Adrenal gland (tissue), 12 donors: ENCODE measurements around the gene SCP2. TPM values are rescaled to one million over a fixed set of nuclear protein-coding genes. Genes with fewer than 3 reads are reported as not detected.
A peak's percentile ranks its signal among the peaks of the same experiment; 100 is the strongest.

Source experiments
- DNase-seq, 7 donors: peaks; one replicate each; pipeline ENCODE4 v3.0.0-alpha.2; 2019 to 2020
- H3K27ac ChIP-seq, 5 donors: fragments of 200-600 bp; sonication (generic) in 4 of 5; 1 replicate in 3 of 5; 2 replicates in 2 of 5; pipeline versions ENCODE4 v1.5.1 to v1.8.0; 2016 to 2020; ENCODE audit warnings: mild to moderate bottlenecking in 1 of 5
- H3K27me3 ChIP-seq: fragments of 200-600 bp; 2 replicates; pipeline ENCODE4 v1.8.0; 2021
- H3K36me3 ChIP-seq, 2 donors: fragments of 200-600 bp; replicated peaks in 1 of 2; 1 replicate in 1 of 2; 2 replicates in 1 of 2; pipeline versions ENCODE4 v1.5.1 to v1.8.0; 2018 to 2022
- H3K4me1 ChIP-seq, 2 donors: fragments of 200-600 bp; replicated peaks in 1 of 2; 1 replicate in 1 of 2; 2 replicates in 1 of 2; pipeline versions ENCODE4 v1.5.1 to v1.8.0; 2018 to 2021
- H3K4me3 ChIP-seq, 4 donors: fragments of 200-600 bp; sonication (generic) in 3 of 4; one replicate each; pipeline ENCODE4 v1.5.1; 2016 to 2018
- H3K9me3 ChIP-seq, 3 donors: fragments of 200-600 bp; sonication (generic) in 1 of 3; replicated peaks in 1 of 3; 1 replicate in 2 of 3; 2 replicates in 1 of 3; pipeline versions ENCODE4 v1.5.1 to v1.8.0; 2016 to 2021
- POLR2A ChIP-seq, 2 donors: fragments of 450-650 bp; IDR thresholded peaks; one replicate each; pipeline ENCODE4 v1.6.1; 2017; ENCODE audit warnings: antibody characterized with exemption in 2 of 2, mild to moderate bottlenecking in 2 of 2, moderate library complexity in 1 of 2
- WGBS, 4 donors: extraction: QIAGEN DNeasy Blood & Tissue Kit in 2 of 4; methylation state at CpG; one replicate each; pipeline versions ENCODE4 v1.1.5 to v1.1.7; 2013 to 2017; 5-methylcytosine and 5-hydroxymethylcytosine counted together
- intact Hi-C, 2 donors: fragments of 100-400 bp; cut with DNase I; formaldehyde crosslinking; loops; one replicate each; pipeline versions ENCODE4 v1.14.1 to v1.15.0; 2022 to 2023
- polyA plus RNA-seq, 3 donors: library from polyadenylated mRNA; stranded (reverse); fragments of 200-250 nt in 2 of 3; fragments of 350-450 nt in 1 of 3; fragmentation: Illumina TruSeq in 1 of 3; extraction: RNeasy Lipid Tissue Mini Kit (QIAGEN cat#74804) in 1 of 3; gene quantifications; one replicate each; pipeline ENCODE4 v1.2.3, GENCODE V29; 2013 to 2014
- total RNA-seq, 9 donors: library from RNA; depleted of rRNA in 4 of 9; stranded (reverse); fragments of >200 nt in 4 of 9; fragments of 120-200 nt in 1 of 9; fragmentation: NEBNext Ultra II Directional in 1 of 9; extraction: Animal tissue kit (Norgen Biotek cat#: 25700) in 1 of 9; gene quantifications; one replicate each; pipeline versions ENCODE4 v1.1.0 to v1.2.4, GENCODE V29; 2013 to 2023
- TF ChIP-seq, protein P1 (sequence below), 6 experiments: fragments of 450-650 bp in 4 of 6; fragments of 200-600 bp in 2 of 6; sonication (generic) in 1 of 6; IDR thresholded peaks; 1 replicate in 5 of 6; 2 replicates in 1 of 6; pipeline versions ENCODE4 v1.5.1 to v1.8.0; 2016 to 2021; ENCODE audit warnings: antibody characterized with exemption in 6 of 6, mild to moderate bottlenecking in 2 of 6, moderate library complexity in 1 of 6
- donor health status: healthy with polysubstance abuse.
- donor health status: Bipolar disorder and iron deficiency.
- donor health status: DM: yes; HTN: yes; CAD: no.
- donor health status: DM: no; HTN: no; CAD: no.
- donor health status: DM: no; HTN: no; CAD: no.
- donor health status: DM: yes; HTN: yes; CAD: no.

SCP2 gene
- total and polyA plus RNA-seq, 12 donors: 114 to 256 (median 144) TPM

DNA sequence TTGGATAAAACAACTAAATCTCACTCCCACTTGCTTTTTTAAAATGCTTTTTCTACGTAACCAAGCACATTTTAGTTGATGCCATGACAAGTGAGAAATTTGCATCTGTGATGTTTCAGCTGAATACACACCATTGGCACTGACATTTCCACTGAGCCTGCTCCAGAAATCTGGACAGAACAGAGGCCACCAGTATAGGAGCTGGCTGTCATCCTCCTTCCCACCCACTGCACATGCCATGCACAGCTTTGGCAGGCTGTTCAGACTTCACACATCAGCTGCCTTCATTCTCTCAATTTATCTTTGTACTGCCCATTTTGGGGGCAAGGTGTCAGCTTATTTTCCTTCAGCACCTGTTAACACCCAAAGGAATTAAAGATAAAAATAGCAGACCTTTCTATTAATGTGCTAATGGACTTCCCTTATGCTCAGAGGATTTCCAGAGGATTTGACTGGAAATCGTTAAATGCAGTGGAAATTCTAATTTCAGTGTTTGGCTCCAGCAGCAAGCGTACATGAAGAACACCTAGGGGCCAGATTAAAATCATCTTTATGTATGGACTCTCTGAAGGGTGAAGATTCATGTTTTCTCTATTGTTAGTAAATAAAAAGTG lies 122.0 kb downstream of the SCP2 start:
- Histone ChIP-seq H3K4me3 (no peak overlapping the region), H3K4me1 (peaks cover 0 to 18% of the 10 kb centered on the region in 2 donors), H3K36me3 (peaks cover 0 to 19% of the 10 kb centered on the region in 2 donors), H3K27me3 (no peaks in the 10 kb centered on the region), H3K27ac (no peak overlapping the region), H3K9me3 (no peaks in the 10 kb centered on the region)
- intact Hi-C loops: no loop called here
- no peak for DNase-seq
- no peak for TF ChIP-seq POLR2A (IDR thresholded peaks at IDR 0.05)
- TF ChIP-seq, protein P1, sequence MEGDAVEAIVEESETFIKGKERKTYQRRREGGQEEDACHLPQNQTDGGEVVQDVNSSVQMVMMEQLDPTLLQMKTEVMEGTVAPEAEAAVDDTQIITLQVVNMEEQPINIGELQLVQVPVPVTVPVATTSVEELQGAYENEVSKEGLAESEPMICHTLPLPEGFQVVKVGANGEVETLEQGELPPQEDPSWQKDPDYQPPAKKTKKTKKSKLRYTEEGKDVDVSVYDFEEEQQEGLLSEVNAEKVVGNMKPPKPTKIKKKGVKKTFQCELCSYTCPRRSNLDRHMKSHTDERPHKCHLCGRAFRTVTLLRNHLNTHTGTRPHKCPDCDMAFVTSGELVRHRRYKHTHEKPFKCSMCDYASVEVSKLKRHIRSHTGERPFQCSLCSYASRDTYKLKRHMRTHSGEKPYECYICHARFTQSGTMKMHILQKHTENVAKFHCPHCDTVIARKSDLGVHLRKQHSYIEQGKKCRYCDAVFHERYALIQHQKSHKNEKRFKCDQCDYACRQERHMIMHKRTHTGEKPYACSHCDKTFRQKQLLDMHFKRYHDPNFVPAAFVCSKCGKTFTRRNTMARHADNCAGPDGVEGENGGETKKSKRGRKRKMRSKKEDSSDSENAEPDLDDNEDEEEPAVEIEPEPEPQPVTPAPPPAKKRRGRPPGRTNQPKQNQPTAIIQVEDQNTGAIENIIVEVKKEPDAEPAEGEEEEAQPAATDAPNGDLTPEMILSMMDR (IDR thresholded peaks at IDR 0.05): no peak
- WGBS, 4 donors: 84 to 94% (median 90%) methylated on average over 3 of the region's 3 CpGs

DNA sequence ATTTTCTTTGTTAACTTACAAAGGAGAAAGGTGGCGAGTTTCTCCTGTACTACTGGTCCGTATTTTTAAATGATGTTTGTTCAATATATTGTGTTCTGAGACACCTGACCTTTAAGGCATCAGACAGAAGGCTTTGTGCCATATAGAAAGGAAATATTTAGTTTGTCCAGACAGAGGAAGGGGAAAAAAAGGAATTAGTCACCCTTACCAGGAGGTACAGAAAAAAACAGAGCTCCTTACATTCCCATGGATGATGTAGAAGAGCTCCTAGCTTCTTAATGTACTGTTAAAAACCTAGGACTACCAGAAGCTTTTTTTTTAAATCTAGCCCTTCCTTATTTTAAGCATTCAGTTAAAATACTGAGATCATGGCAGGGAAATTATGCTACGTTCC lies 122.5 kb downstream of the SCP2 start:
- WGBS, 4 donors: 75 to 96% (median 91%) methylated on average over 3 of the region's 3 CpGs
- H3K36me3 ChIP-seq: peaks cover 0 to 19% of the 10 kb centered on the region in 2 donors
- TF ChIP-seq POLR2A (IDR thresholded peaks at IDR 0.05): no peak
- TF ChIP-seq, protein P1 (IDR thresholded peaks at IDR 0.05): no peak

DNA sequence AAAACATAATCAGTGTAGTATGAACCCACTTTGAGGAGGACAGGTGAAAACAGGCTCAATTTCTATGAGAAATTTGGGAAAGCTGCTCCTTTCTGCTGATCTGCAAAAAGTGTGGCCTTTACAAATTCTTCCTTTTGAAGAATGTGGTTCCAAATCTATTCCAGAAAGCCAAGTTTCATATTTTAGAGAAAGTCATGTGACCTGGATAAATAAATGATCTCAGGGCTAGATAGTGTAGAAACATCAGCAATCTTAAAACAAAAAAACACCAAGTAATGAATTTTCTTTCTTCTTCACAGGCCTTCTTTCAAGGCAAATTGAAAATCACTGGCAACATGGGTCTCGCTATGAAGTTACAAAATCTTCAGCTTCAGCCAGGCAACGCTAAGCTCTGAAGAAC lies 123.2 kb downstream of the SCP2 start:
- no peak overlapping the region for H3K27ac ChIP-seq
- no peaks in the 10 kb centered on the region for H3K9me3 ChIP-seq
- WGBS, 4 donors: 79 to 95% (median 89%) methylated on average over 2 of the region's 2 CpGs
- H3K4me3 ChIP-seq: no peak overlapping the region
- peaks cover 0 to 19% of the 10 kb centered on the region in 2 donors for H3K36me3 ChIP-seq
- H3K4me1 ChIP-seq: peaks cover 0 to 18% of the 10 kb centered on the region in 2 donors
- intact Hi-C loops: no loop called here
- H3K27me3 ChIP-seq: no peaks in the 10 kb centered on the region
- no peak for DNase-seq
- TF ChIP-seq, protein P1 (IDR thresholded peaks at IDR 0.05): no peak
- no peak for TF ChIP-seq POLR2A (IDR thresholded peaks at IDR 0.05)

More for the DNA sequence above, 122.5 kb downstream of the SCP2 start:
- H3K4me1 ChIP-seq: peaks cover 0 to 18% of the 10 kb centered on the region in 2 donors
- peak overlapping the region in 1 of 5 donors; percentile 26 for H3K27ac ChIP-seq
- DNase-seq: no peak
- no peaks in the 10 kb centered on the region for H3K9me3 ChIP-seq
- H3K27me3 ChIP-seq: no peaks in the 10 kb centered on the region
- H3K4me3 ChIP-seq: no peak overlapping the region
- intact Hi-C loops: no loop called here

DNA sequence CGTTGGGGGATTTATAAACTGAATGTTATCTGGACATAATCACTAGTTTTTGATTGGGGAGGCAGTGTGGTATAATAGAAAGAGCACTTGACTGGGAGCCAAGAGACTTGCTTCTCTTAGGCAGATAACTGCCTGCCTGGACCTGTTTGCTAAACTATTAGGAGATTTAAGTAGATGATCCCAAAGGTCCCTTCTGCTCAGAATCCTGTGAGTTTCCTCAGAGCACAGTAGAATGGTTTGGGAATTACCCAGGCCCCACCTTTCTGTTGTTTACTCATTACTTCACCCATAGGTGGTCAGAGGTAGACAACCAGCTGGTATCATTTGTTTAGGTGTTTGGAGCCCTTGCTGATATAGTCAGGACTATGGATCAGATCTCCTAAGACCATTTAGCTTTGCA lies 124.6 kb downstream of the SCP2 start:
- peaks cover 0 to 19% of the 10 kb centered on the region in 2 donors for H3K36me3 ChIP-seq
- no peaks in the 10 kb centered on the region for H3K27me3 ChIP-seq
- no peak overlapping the region for H3K4me3 ChIP-seq
- 29 to 75% (median 67%) methylated on average over 1 of the region's 1 CpG for WGBS, 4 donors
- no peak overlapping the region for H3K27ac ChIP-seq
- intact Hi-C loops: no loop called here
- DNase-seq: no peak
- peaks cover 0 to 16% of the 10 kb centered on the region in 2 donors for H3K4me1 ChIP-seq
- H3K9me3 ChIP-seq: no peaks in the 10 kb centered on the region
- no peak for TF ChIP-seq POLR2A (IDR thresholded peaks at IDR 0.05)
- TF ChIP-seq, protein P1 (IDR thresholded peaks at IDR 0.05): no peak
